Measurements from ENCODE around the gene USH2A.

Gene USH2A

GRCh38 chr1:215776336-215776735, 646.9 kb downstream of the USH2A start:
- no peak for DNase-seq

GRCh38 chr1:215772151-215772550, 651.1 kb downstream of the USH2A start:
- DNase-seq: no peak

- no peak for DNase-seq
These were observed 654.9 kb downstream of the USH2A start for GRCh38 chr1:215768303-215768702.

DNA sequence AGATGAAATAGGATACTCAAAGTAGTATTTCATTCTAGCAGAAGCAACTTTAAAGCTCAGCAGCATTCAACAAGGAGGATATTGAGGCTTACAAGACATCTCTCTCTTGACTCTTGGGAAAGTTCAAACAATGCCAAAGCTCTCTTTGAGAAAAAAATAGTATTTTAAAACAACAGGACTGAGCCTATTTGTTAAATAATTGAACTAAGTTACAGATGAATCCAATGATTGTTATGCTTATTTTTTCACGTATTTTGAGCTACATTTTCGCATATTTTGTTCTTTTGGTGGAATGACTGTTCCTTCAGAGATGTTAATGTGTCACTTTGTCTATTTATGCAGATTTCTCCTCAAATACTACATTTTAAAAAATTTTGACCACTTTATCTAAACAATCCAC, 655.5 kb downstream of the USH2A start:
- DNase-seq: no peak

GRCh38 chr1:215766521-215766920, 656.7 kb downstream of the USH2A start:
- no peak for DNase-seq

- DNase-seq: no peak
These were observed 657.4 kb downstream of the USH2A start for GRCh38 chr1:215765833-215766232.

- DNase-seq: no peak
These were observed 661.8 kb downstream of the USH2A start for GRCh38 chr1:215761446-215761845.

DNA sequence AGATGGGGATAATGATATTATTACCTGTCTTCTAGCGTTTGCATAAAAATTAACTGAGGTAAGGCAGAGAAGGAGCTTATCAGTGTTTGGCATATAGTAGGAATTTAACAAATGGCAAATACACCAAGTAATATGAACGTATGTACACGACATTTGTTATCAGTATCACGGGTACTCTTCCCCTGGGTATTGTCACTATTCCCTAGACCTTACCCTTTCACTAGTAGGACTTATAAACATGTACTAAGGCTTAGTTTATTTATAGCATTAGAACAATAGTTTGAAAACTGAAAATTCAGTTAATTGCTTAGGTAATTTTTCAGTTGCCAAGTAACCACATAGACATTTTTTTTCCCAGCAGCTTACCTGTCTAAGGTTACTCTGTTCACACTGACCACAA, 669.1 kb downstream of the USH2A start:
- DNase-seq: no peak

DNA sequence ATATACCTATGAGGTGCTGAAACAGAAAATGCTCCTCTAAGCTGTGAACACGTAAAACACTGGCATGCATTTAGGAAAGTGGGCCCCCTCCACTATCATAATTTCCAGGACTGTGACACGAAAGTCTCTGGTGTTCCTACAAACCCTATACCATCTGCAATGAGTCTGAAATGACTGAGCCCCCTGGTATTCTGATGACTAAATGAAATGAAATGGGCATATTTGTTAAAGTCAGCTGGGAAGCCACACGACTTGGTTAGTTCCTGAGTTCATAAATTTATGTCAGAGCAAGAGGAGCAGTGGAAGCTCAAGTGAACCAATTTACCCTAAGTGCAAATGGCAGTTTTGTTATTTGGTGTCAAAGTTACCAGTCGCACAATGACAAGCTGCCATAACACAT, 673.8 kb downstream of the USH2A start:
- DNase-seq: no peak

- DNase-seq: no peak
These were observed 674.8 kb downstream of the USH2A start for GRCh38 chr1:215748431-215748830.

GRCh38 chr1:215744419-215744818, 678.8 kb downstream of the USH2A start:
- DNase-seq: no peak

DNA sequence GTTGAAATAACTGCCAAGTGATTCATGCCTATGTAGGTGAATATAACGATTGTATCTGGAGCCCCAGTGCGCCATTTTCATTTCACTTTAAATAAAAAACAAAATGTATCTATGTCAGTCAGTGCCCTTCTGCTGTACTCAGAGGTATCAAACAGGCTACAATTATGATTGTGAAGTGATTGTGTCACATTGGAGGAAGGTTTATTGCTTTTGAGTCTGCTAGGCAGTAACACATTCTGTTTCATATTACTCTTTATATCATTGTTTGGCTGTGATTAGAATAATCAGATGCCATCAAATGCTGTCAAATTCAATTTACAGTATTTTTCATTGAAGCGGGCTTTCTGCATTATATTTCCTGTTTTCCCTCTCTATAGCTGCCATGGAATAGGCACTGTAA, 684.2 kb downstream of the USH2A start:
- DNase-seq: no peak

- no peak for DNase-seq
These were observed 691.5 kb downstream of the USH2A start for GRCh38 chr1:215731699-215732098.

DNA sequence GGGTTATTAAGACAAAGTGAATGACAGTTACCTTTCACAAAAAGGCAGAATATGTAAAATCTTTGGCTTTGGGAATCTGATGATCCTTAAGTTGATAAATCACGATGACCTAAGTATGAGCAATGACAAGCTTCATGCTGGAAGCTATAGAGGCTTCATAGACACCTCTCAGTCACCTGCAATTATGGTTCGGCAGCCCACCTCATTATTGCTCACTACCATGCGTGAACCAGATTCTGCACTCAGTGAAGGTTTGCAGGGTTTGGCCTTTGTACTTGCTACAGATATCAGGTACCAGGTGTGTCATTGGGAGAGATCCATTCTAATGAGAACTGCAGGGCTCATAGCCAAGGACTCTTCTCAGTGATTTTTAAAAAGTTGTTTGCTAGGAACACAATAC, 692.6 kb downstream of the USH2A start:
- DNase-seq: no peak

DNA sequence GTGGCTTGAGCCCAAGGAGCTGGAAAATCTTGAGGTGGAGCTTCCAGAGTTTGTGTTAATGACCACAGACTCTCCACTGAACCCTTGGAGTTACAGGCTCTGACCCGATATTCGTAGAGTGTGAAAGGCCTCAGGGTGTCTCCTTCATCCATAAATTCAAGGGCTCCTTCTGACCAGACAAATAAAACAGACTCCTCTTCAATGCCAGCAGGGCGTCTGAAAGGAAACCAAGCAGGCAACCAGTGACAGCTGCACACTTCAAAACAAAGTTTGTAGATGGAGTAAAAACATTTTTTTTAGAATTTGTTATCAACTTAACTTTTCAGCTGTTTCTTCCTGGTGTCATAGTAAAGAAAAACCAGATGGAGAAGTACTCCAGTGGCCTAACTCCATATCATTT, 695.1 kb downstream of the USH2A start:
- no peak for DNase-seq

GRCh38 chr1:215720126-215720525, 703.1 kb downstream of the USH2A start:
- DNase-seq: no peak

DNA sequence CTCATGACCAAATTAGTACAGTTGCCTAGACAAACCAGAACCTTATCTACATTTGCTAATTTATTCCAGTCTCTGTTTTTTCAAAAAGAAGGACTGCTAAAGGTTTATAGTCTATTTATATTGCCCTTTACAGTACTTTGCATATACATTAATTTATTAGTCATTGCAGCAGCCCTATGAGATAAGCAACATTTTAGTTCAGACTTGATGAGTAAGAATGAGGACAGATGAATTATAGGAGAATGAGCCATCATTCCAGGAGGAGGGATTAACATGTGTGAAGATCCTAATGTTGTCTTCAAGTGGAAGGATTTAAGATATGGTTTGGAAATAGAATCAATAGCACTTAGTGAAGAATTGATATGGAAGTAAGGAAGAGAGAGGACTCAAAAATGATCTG, 703.7 kb downstream of the USH2A start:
- no peak for DNase-seq

DNA sequence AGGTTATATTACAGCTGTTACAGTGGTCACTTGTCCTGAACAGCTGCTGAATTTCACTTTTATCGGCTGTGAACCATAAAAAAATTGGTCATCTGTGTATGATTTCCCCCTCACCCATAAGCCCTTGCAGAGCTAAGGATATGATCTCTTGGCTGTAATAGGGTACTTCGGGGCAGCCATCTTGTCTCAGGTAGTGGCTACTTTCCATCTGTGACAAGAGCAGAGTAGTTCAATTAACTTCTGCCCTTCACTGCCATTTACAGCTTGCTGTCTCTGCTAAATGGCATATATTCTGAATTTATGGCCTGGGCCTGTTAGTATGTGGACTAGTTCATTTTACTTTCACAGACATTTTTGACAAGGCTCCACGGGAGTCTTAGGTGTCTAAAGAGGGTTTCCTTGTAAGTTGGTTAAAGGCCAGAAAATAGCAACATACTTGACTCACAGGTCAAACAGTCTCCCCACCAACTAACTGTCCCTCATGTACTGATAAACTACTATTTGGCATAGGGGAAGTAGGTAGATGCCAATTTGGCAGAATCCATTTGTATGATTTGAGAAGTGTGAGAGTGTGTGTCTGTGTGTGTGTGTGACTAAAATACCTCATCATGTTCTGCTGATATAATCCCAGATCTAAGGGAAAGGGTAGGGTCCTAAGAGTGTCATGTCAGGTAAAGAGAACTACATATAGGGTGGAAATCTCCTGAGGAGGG, 704.5 kb downstream of the USH2A start:
- no peak for DNase-seq

DNA sequence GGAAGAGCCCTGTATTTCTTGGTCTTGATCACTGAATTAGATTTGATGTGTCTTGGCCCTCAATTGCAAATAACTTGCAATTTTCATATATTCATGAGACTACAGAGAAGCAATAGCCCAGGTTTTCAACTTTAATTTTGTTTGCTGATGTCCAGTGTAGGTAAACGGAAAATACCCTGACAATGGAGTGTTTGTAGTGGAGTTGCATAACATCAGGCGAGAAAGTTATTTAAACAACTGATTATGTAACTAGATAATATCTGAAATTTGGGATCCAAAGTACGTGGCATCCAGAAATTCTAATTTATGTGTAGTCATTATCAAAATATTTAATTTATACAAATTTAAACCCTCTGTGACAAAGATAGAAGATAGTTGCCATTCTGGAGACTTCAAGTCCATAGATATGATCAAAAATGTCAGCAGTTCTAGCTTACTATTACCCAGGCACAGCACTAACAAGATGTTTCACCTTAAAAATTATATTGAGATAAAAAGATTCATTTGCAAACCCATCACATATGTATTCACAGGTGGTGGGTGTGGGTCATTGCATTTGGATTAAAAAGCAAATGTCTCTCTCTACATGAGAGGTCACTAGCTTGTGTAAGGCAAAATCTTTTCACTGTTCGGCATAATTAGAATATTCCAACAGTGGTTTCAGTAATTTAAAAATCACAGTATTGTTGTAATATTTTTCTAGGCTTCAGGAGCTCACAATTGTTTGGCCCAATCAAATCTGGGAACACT, 705.4 kb downstream of the USH2A start:
- no peak for DNase-seq

DNA sequence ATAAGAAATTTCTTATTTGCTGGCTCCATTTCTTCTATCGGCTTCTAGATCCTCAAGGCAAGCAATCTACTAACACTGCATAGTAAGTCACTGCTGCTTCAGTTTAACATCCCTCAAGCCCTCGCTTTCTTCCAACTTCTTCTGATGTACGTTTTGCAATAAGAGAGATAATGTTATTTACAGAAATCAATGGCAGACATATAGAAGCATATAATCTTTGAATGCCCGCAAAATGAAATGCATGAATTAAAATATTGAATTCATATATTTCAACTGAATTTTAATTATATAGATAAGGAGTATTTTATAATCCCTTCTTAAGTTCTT, 712.4 kb downstream of the USH2A start:
- no peak for DNase-seq

- DNase-seq: no peak
These were observed 713.0 kb downstream of the USH2A start for GRCh38 chr1:215710036-215710898.

DNA sequence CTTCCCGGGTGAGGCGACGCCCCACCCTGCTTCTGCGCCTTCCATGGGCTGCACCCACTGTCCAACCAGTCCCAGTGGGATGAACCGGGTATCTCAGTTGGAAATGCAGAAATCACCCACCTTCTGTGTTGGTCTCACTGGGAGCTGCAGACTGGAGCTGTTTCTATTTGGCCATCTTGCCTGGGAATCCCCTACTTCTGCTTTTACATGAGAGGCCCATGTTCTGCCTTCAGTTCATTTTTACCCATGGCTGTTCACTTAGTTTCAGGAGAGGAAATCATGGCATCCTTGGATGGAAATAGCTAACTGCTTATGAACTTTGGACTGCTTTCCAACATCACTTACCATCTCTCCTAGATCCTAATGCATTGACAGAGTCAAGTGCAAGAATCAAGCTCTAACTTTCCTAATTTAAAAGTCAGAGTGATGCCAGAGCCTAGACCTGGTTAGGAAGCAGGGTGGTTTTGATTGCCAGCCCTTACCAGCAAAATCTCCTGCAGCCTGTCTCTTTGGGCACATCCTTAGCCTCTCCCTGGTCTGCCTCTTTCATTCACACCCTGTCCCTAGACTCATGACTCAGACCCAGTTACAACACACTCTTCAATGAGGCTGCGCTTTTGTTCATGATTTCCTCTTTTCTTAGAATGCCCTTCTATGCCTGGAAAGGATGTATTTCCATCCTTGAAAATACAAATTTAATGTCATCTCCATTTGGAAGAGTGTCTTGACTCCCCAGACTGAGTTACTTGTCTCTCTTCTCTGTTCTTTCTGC, 719.0 kb downstream of the USH2A start:
- no peak for DNase-seq

DNA sequence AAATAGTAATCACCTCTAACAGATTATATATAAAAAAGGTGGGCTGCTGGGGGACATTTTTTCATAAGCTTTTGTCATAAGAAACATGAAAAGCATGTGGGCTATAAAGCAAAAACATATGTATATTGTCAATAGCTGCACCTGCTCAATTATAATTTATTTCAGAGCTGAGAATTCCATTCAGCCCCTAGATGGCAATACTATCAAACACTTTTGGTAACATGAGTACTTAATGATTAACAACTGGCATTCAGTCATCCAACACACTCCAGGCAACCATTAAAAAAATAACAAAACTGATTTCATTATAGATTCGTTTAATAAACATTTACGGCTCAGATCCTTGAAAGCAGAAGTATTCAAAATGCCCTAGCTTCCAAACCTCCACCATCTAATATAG, 741.0 kb downstream of the USH2A start:
- no peak for DNase-seq
